ENCODE measurements around the gene S1PR2. TPM values are rescaled to one million over a fixed set of nuclear protein-coding genes. Genes with fewer than 3 reads are reported as not detected.

Gene S1PR2
- total and polyA plus RNA-seq, 9 of the 15 experiments (the other 6 are each of a cell fraction or from before 2014, with no cell fraction given), result 1.5 to 3.9 (median 2.0) TPM

DNA sequence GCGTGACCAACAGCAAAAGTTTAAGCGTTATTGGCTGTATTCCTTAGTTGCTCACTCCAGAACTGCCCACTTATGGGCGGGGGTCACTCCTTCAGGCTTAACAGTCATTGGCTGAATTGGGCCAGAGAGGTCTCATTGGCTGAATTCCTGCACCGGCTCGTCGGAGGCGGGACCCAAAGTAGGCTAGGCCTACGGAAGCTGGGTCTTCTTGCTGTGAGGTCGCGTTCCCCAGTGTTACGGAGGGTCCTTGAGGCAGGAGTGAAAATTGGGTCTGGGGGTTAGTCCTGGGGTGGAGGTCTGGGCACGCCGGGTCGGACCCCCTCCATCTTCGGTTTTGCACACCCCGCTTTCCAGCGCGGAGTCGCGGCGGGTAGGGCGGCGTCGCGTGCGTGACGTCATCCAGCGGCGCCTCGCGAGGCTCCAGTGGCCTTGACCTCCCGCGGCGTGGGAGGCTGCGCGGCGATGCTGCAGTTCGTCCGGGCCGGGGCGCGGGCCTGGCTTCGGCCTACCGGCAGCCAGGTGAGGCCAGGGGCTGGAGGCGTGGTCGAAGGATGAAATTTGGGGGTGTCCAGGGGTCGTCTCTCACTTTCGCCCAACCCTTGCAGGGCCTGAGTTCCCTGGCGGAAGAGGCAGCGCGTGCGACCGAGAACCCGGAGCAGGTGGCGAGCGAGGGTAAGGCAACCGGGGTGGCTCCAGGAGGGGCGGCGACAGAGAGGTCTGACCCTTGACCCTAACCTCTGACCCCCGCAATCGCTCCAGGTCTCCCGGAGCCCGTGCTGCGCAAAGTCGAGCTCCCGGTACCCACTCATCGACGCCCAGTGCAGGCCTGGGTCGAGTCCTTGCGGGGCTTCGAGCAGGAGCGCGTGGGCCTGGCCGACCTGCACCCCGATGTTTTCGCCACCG lies 20.9 kb upstream of the S1PR2 start, which contains the start of gene MRPL4 (continued):
- TF ChIP-seq ZFP36 (IDR thresholded peaks at IDR 0.05; ENCODE audit: low read depth, low read length, partially characterized antibody), result no peak
- TF ChIP-seq RBFOX2 (IDR thresholded peaks at IDR 0.05; ENCODE audit: low read depth, low read length), result peak; percentile 97
- TF ChIP-seq ZNF584 (CRISPR knock-in tag; IDR thresholded peaks at IDR 0.05; ENCODE audit: low read depth), result peak; percentile 24; the same call in 1 of the 2 replicates
- no peak for TF ChIP-seq SMARCE1 (IDR thresholded peaks at IDR 0.05)
- TF ChIP-seq, protein P1, sequence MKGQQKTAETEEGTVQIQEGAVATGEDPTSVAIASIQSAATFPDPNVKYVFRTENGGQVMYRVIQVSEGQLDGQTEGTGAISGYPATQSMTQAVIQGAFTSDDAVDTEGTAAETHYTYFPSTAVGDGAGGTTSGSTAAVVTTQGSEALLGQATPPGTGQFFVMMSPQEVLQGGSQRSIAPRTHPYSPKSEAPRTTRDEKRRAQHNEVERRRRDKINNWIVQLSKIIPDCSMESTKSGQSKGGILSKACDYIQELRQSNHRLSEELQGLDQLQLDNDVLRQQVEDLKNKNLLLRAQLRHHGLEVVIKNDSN (CRISPR knock-in tag; IDR thresholded peaks at IDR 0.05), result peak; percentile 61
- TF ChIP-seq ARNT (IDR thresholded peaks at IDR 0.05), result no peak
- no peak for TF ChIP-seq KAT2B (IDR thresholded peaks at IDR 0.05; ENCODE audit: low read depth, low read length)
- TF ChIP-seq C11orf30 (IDR thresholded peaks at IDR 0.05; ENCODE audit: low read depth), result peak; percentile 99
- TF ChIP-seq SREBF1 (IDR thresholded peaks at IDR 0.05; ENCODE audit: borderline replicate concordance, low read depth, low read length), result no peak
- no peak for TF ChIP-seq ZNF79 (CRISPR knock-in tag; IDR thresholded peaks at IDR 0.05; ENCODE audit: low read depth)
- TF ChIP-seq SP2 (IDR thresholded peaks at IDR 0.05; ENCODE audit: extremely low read depth, low read depth, low read length, poor library complexity, severe bottlenecking), result peak; percentile 65
- TF ChIP-seq BMI1 (IDR thresholded peaks at IDR 0.05; ENCODE audit: low read length), result no peak
- TF ChIP-seq MAFK (IDR thresholded peaks at IDR 0.05; ENCODE audit: low read length), result no peak
- no peak for TF ChIP-seq ILK (tag; IDR thresholded peaks at IDR 0.05; ENCODE audit: borderline replicate concordance, low read depth)
- no peak for TF ChIP-seq POU5F1 (IDR thresholded peaks at IDR 0.05; ENCODE audit: borderline replicate concordance, low read depth, low read length, partially characterized antibody)
- TF ChIP-seq LARP7 (IDR thresholded peaks at IDR 0.05), result 0 out of 2 replicates have a peak, but pooled peaks have one; percentile 15
- no peak; the same call in 1 of the 2 replicates for TF ChIP-seq MIER1 (IDR thresholded peaks at IDR 0.05; ENCODE audit: low read depth)
- peak; percentile 59; the same call in 1 of the 2 replicates for TF ChIP-seq ERF (CRISPR knock-in tag; IDR thresholded peaks at IDR 0.05)
- TF ChIP-seq GTF2F1 (IDR thresholded peaks at IDR 0.05; ENCODE audit: low read depth, low read length), result 0 out of 2 replicates have a peak, but pooled peaks have one; percentile 67
- TF ChIP-seq SMARCA4 (IDR thresholded peaks at IDR 0.05), result no peak
- peak; percentile 81; the same call in 1 of the 2 replicates for TF ChIP-seq ZNF589 (CRISPR knock-in tag; IDR thresholded peaks at IDR 0.05; ENCODE audit: low read depth)
- TF ChIP-seq SNRNP70 (optimal IDR thresholded peaks at IDR 0.05; ENCODE audit: low read depth, low read length), result no peak
- TF ChIP-seq IRF2 (CRISPR knock-in tag; IDR thresholded peaks at IDR 0.05), result no peak
- no peak for TF ChIP-seq ZNF354B (CRISPR knock-in tag; IDR thresholded peaks at IDR 0.05)
- no peak for TF ChIP-seq PURB (CRISPR knock-in tag; IDR thresholded peaks at IDR 0.05; ENCODE audit: low read depth)
- TF ChIP-seq BDP1 (IDR thresholded peaks at IDR 0.05; ENCODE audit: insufficient read depth, insufficient read length), result no peak
- TF ChIP-seq JUN (IDR thresholded peaks at IDR 0.05; ENCODE audit: borderline replicate concordance, low read depth, low read length), result peak; percentile 84
- TF ChIP-seq JUN (CRISPR knock-in tag; IDR thresholded peaks at IDR 0.05; ENCODE audit: borderline replicate concordance), result no peak; the same call in 1 of the 2 replicates
- TF ChIP-seq, protein P2, sequence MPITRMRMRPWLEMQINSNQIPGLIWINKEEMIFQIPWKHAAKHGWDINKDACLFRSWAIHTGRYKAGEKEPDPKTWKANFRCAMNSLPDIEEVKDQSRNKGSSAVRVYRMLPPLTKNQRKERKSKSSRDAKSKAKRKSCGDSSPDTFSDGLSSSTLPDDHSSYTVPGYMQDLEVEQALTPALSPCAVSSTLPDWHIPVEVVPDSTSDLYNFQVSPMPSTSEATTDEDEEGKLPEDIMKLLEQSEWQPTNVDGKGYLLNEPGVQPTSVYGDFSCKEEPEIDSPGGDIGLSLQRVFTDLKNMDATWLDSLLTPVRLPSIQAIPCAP (CRISPR knock-in tag; IDR thresholded peaks at IDR 0.05; ENCODE audit: borderline replicate concordance), result peak; percentile 48; the same call in 1 of the 2 replicates
- no peak for TF ChIP-seq PHB2 (IDR thresholded peaks at IDR 0.05; ENCODE audit: low read depth)

Measured in K562 (cell line).